Liver (tissue), 9 donors: ENCODE results near the gene BMP6. TPM values are rescaled to one million over a fixed set of nuclear protein-coding genes. Genes with fewer than 3 reads are reported as not detected.

Source experiments
- DNase-seq: peaks from one replicate; pipeline ENCODE4 v3.0.0-alpha.2; 2017; ENCODE audit warnings: low spot score
- H3K27ac ChIP-seq, 2 donors: one replicate each; pipeline ENCODE4 v1.7.0; 2013; ENCODE audit warnings: inconsistent platforms in 2 of 2, low read length in 2 of 2, control low read depth in 1 of 2, low read depth in 1 of 2, mild to moderate bottlenecking in 1 of 2
- H3K27me3 ChIP-seq, 4 donors: one replicate each; pipeline versions ENCODE4 v1.6.1 to v1.7.0; 2013; ENCODE audit warnings: low read length in 3 of 4, inconsistent platforms in 1 of 4, mild to moderate bottlenecking in 1 of 4, moderate library complexity in 1 of 4; ENCODE audit not compliant: control insufficient read depth in 4 of 4, insufficient read depth in 4 of 4
- H3K36me3 ChIP-seq, 4 donors: one replicate each; pipeline versions ENCODE4 v1.6.1 to v1.7.0; 2013; ENCODE audit warnings: low read length in 3 of 4, mild to moderate bottlenecking in 3 of 4, low read depth in 1 of 4, moderate library complexity in 1 of 4; ENCODE audit not compliant: control insufficient read depth in 4 of 4, insufficient read depth in 3 of 4
- H3K4me1 ChIP-seq, 4 donors: one replicate each; pipeline versions ENCODE4 v1.6.1 to v1.7.0; 2013; ENCODE audit warnings: low read length in 3 of 4, mild to moderate bottlenecking in 3 of 4, moderate library complexity in 1 of 4; ENCODE audit not compliant: control insufficient read depth in 4 of 4, insufficient read depth in 4 of 4
- H3K4me3 ChIP-seq, 3 donors: one replicate each; pipeline versions ENCODE4 v1.6.1 to v1.7.0; 2013; ENCODE audit warnings: low read length in 3 of 3, control low read depth in 1 of 3, low read depth in 1 of 3, mild to moderate bottlenecking in 1 of 3
- H3K9ac ChIP-seq, 2 donors: one replicate each; pipeline ENCODE4 v1.7.0; 2013; ENCODE audit warnings: low read length in 2 of 2, mild to moderate bottlenecking in 2 of 2, moderate library complexity in 2 of 2, control low read depth in 1 of 2, low read depth in 1 of 2
- H3K9me3 ChIP-seq, 4 donors: one replicate each; pipeline versions ENCODE4 v1.6.1 to v1.7.0; 2013; ENCODE audit warnings: low read length in 3 of 4; ENCODE audit not compliant: control insufficient read depth in 4 of 4
- ATF3 ChIP-seq: IDR thresholded peaks from 2 replicates; pipeline ENCODE4 v1.6.1; 2016; ENCODE audit warnings: antibody characterized with exemption
- CTCF ChIP-seq: fragments of 150-350 bp; IDR thresholded peaks from 2 replicates; pipeline ENCODE4 v1.5.1; 2017; ENCODE audit warnings: improper control_type of control experiment, low read depth, low read length; ENCODE audit not compliant: missing input control
- FOXA1 ChIP-seq: IDR thresholded peaks from 2 replicates; pipeline ENCODE4 v1.6.1; 2016; ENCODE audit warnings: antibody characterized with exemption
- FOXA2 ChIP-seq: IDR thresholded peaks from 2 replicates; pipeline ENCODE4 v1.6.1; 2016; ENCODE audit warnings: antibody characterized with exemption
- GABPA ChIP-seq, 2 donors: IDR thresholded peaks in 1 of 2; conservative IDR thresholded peaks in 1 of 2; 2 replicates each; pipeline ENCODE4 v1.6.1; 2016; ENCODE audit warnings: antibody characterized with exemption in 2 of 2, mild to moderate bottlenecking in 1 of 2, moderate library complexity in 1 of 2
- HNF4A ChIP-seq, 2 donors: conservative IDR thresholded peaks; 2 replicates each; pipeline ENCODE4 v1.6.1; 2016; ENCODE audit warnings: antibody characterized with exemption in 2 of 2, mild to moderate bottlenecking in 2 of 2
- HNF4G ChIP-seq: IDR thresholded peaks from 2 replicates; pipeline ENCODE4 v1.6.1; 2016; ENCODE audit warnings: antibody characterized with exemption
- JUND ChIP-seq, 2 donors: IDR thresholded peaks; 2 replicates each; pipeline ENCODE4 v1.6.1; 2016; ENCODE audit warnings: antibody characterized with exemption in 2 of 2
- RAD21 ChIP-seq, 2 donors: IDR thresholded peaks; 2 replicates each; pipeline ENCODE4 v1.6.1; 2016; ENCODE audit warnings: antibody characterized with exemption in 2 of 2, mild to moderate bottlenecking in 2 of 2
- SP1 ChIP-seq: IDR thresholded peaks from 2 replicates; pipeline ENCODE4 v1.6.1; 2018; ENCODE audit warnings: antibody characterized with exemption, mild to moderate bottlenecking
- YY1 ChIP-seq: IDR thresholded peaks from 2 replicates; pipeline ENCODE4 v1.6.1; 2016; ENCODE audit warnings: antibody characterized with exemption, mild to moderate bottlenecking
- WGBS: extraction: QIAGEN DNeasy Blood & Tissue Kit; methylation state at CpG from one replicate; pipeline ENCODE4 v1.1.7; 2013; 5-methylcytosine and 5-hydroxymethylcytosine counted together
- polyA plus RNA-seq, 2 donors: library from polyadenylated mRNA; stranded (reverse) in 1 of 2; unstranded in 1 of 2; fragments of 200-250 nt in 1 of 2; fragments of >200 nt in 1 of 2; fragmentation: Nextera tagmentation in 1 of 2; extraction: Ambion mirVana in 1 of 2; gene quantifications; one replicate each; pipeline versions ENCODE4 v1.2.1 to v1.2.3, GENCODE V29; 2013 to 2015
- total RNA-seq, 2 donors: library from RNA; depleted of rRNA; stranded (reverse); fragments of >200 nt; gene quantifications; one replicate each; pipeline ENCODE4 v1.2.3, GENCODE V29; 2014
- donor health status: healthy.
- donor health status: healthy.
- donor health status: healthy.
- donor health status: healthy.
- donor health status: healthy.

The BMP6 gene
- total and polyA plus RNA-seq, 4 donors = 0.57 to 5.9 (median 2.3) TPM

GRCh38 chr6:7719364-7719850 lies 6.5 kb upstream of the BMP6 start:
- no peaks in the 10 kb centered on the region for H3K4me1 ChIP-seq
- H3K27me3 ChIP-seq = peaks cover 0 to 6% (median 2%) of the 10 kb centered on the region in 4 donors
- no peak overlapping the region for H3K27ac ChIP-seq
- H3K9me3 ChIP-seq = peaks cover 0 to 3% (median 0%) of the 10 kb centered on the region in 4 donors
- no peak overlapping the region for H3K9ac ChIP-seq
- no peaks in the 10 kb centered on the region for H3K36me3 ChIP-seq
- no peak for TF ChIP-seq HNF4A (conservative IDR thresholded peaks at IDR 0.05)
- no peak for TF ChIP-seq GABPA (IDR thresholded peaks at IDR 0.05 in 1 of 2, conservative IDR thresholded peaks at IDR 0.05 in 1 of 2)
- no peak for TF ChIP-seq JUND (IDR thresholded peaks at IDR 0.05)
- TF ChIP-seq YY1 = no peak
- TF ChIP-seq FOXA1 = no peak
- TF ChIP-seq CTCF = no peak
- 74% methylated on average over 6 of the region's 6 CpGs for WGBS
- H3K4me3 ChIP-seq = no peak overlapping the region
- DNase-seq = no peak

DNA sequence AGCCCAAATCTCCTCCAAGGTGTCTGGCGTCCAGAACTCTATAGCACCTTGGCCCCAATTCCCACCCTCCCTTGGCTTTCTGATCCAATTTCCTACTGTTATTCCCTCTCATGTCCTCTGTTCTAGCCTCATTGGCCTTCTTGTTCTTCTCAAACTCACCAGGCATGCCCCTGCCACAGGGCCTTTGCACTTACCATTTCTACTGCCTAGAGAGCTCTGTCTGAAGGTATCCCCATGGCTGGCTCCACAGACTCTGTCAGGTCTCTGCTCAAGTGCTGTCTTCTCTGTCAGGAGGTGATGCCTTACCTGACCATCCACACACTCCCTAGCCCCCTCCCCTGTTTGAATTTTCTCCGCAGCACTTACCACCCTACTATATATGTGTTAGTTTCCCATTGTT lies 5.6 kb upstream of the BMP6 start:
- H3K27me3 ChIP-seq = peaks cover 0 to 6% (median 2%) of the 10 kb centered on the region in 4 donors
- no peaks in the 10 kb centered on the region for H3K36me3 ChIP-seq
- no peak overlapping the region for H3K4me3 ChIP-seq
- H3K4me1 ChIP-seq = peaks cover 0 to under 1% (median 0%) of the 10 kb centered on the region in 4 donors
- no peak for DNase-seq
- peaks cover 0 to 3% (median 0%) of the 10 kb centered on the region in 4 donors for H3K9me3 ChIP-seq
- H3K27ac ChIP-seq = no peak overlapping the region
- no peak overlapping the region for H3K9ac ChIP-seq
- TF ChIP-seq FOXA2 = no peak
- 96% methylated on average over 2 of the region's 2 CpGs for WGBS

DNA sequence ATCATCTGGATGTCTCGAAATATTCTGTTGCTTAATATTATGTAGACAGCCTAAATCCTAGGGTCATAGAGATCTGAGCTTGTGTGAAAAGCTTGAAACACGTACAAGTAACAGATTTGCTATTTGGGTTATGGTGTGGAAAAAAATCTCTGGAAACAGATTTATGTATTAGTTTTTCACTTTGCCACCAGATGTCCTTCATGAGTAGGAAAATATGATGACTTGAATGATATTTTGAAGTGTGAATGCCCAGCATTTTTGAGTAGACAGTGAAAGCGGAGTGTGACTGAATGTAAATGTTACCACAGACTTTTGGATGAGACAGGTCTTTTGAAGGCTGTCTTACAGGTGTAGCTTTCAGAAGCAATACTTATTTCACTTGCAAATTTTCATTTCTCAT lies 4.2 kb upstream of the BMP6 start:
- Histone ChIP-seq H3K9ac (no peak overlapping the region), H3K27me3 (peaks cover 0 to 6% (median 2%) of the 10 kb centered on the region in 4 donors), H3K27ac (no peak overlapping the region), H3K4me1 (peaks cover 4 to 13% (median 11%) of the 10 kb centered on the region in 4 donors), H3K9me3 (peaks cover 0 to 2% (median 0%) of the 10 kb centered on the region in 4 donors), H3K36me3 (no peaks in the 10 kb centered on the region), H3K4me3 (no peak overlapping the region)
- DNase-seq = no peak
- WGBS = 50% methylated on average over 3 of the region's 3 CpGs
- no peak for TF ChIP-seq SP1
- TF ChIP-seq FOXA1 = no peak
- TF ChIP-seq CTCF = peak; percentile 24
- TF ChIP-seq ATF3 = no peak
- TF ChIP-seq RAD21 (IDR thresholded peaks at IDR 0.05) = peak; percentile 67 to 76
- no peak for TF ChIP-seq GABPA (IDR thresholded peaks at IDR 0.05 in 1 of 2, conservative IDR thresholded peaks at IDR 0.05 in 1 of 2)
- TF ChIP-seq JUND (IDR thresholded peaks at IDR 0.05) = no peak
- TF ChIP-seq HNF4G = no peak
